ENCODE measurements around the gene CNTNAP2.

- TF ChIP-seq CTCF (IDR thresholded peaks at IDR 0.05) (no peak), POLR2AphosphoS5 (IDR thresholded peaks at IDR 0.05; ENCODE audit: insufficient read depth in 1 of 2, low read depth in 1 of 2) (no peak), POLR2A (IDR thresholded peaks at IDR 0.05) (no peak)
Measured at GRCh38 chr7:147742301-147742700, 1625.7 kb downstream of the CNTNAP2 start.
